ENCODE results near the gene LRRC39.

LRRC39 gene

DNA sequence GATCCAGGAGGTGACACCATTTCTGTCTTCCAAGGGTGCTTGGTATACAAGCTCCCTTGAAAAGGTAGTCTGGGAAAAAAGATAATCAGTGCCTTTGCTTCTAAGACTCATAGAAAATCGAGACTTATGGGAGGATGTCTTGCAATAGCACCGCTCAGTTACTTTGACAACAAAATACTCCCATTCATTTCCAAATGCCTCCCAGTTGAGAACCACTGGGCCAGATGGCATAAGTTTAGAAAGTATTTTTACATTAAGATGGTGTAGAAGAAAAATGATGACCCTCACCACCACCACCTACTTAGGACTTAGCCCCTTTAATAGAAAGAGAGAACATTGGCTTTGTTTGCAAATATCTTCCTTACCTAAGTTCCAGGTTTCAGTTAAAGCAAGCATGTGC is 40.5 kb downstream of the LRRC39 start:
- no peak for DNase-seq (ENCODE audit: low read depth)
- H3K4me3 ChIP-seq (ENCODE audit: control insufficient read depth, low read depth, low read length), result no peak overlapping the region
- TF ChIP-seq CTCF (conservative IDR thresholded peaks at IDR 0.05; ENCODE audit: control insufficient read depth, insufficient read depth, low read depth, low read length), result no peak

DNA sequence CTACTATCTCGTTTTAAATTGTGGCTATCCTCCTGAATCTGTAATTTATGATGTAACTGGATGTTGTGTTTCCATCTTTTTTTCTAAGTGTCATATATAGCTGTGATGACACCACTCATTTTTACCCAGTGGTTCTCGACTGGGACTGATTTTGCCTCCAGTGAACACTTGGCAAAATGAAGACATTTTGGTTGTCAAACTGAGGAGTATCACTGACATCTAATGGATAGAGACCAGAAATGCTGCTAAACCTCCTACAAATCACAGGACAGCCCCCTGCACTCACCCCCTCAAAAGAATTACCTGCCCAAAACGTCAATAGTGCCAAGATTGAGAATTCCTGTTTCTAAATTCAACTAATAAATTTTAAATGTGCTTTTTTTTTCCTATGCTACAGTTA is 43.2 kb downstream of the LRRC39 start:
- peak; percentile 7 for DNase-seq (ENCODE audit: low read depth)
- no peak for TF ChIP-seq CTCF (conservative IDR thresholded peaks at IDR 0.05; ENCODE audit: control insufficient read depth, insufficient read depth, low read depth, low read length)
- no peak overlapping the region for H3K4me3 ChIP-seq (ENCODE audit: control insufficient read depth, low read depth, low read length)

- peak within 1 kb of the TSS; percentile 85 for H3K4me3 ChIP-seq (ENCODE audit: control insufficient read depth, low read depth, low read length)
- TF ChIP-seq CTCF (conservative IDR thresholded peaks at IDR 0.05; ENCODE audit: control insufficient read depth, insufficient read depth, low read depth, low read length), result no peak
- DNase-seq (ENCODE audit: low read depth), result peak; percentile 98
Observed at GRCh38 chr1:100132566-100133477, 45.2 kb downstream of the LRRC39 start, which contains the start of the genes SASS6 and TRMT13. SASS6 (minus strand) TSS chr1:100132930; CDS start chr1:100132814, 116 bp downstream. TRMT13 (plus strand) TSS chr1:100133163; CDS start chr1:100133169, 6 bp downstream.

DNA sequence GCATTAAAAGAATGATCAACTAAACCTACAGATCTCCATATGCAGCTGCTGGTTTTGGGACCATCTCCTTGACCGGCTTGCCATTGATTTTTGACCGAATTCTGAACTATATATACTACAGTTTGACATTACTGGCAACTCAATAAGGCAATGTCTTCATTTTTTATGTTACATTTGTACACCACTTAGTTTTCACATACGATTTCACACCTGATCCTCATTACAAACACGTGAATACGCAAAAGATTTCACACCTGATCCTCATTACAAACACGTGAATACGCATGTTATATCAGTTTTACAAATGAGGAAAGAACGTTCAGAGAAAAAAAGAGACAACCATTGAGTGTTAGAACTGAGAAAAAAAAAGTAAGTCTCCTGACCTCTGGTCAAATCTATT is 46.4 kb downstream of the LRRC39 start:
- TF ChIP-seq CTCF (conservative IDR thresholded peaks at IDR 0.05; ENCODE audit: control insufficient read depth, insufficient read depth, low read depth, low read length), result no peak
- no peak for DNase-seq (ENCODE audit: low read depth)
- H3K4me3 ChIP-seq (ENCODE audit: control insufficient read depth, low read depth, low read length), result peak overlapping the region; percentile 85

DNA sequence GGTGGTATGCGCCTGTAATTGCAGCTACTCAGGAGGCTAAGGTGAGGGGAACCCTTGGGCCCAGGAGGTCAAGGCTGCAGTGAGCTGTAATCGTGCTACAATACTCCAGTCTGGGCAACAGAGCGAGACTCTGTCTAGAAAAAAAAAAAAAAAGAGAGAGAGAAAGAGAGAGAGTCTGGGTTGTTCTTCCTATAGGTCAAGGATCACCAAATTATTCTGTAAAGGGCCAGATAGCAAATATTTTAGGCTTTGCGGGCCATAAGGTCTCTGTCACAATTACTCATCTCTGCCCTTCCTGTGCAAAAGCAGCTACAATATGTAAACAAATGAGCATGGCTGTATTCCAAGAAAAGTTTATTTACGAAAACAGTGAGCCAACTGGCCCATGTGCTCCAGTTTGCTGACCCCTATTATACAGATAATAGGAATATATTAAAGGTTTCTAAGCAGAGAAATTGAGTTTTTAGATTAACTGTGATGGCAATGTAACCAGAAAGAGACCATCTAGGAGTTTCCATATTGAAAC is 47.4 kb downstream of the LRRC39 start:
- DNase-seq (ENCODE audit: low read depth), result peak; percentile 46
- no peak for TF ChIP-seq CTCF (conservative IDR thresholded peaks at IDR 0.05; ENCODE audit: control insufficient read depth, insufficient read depth, low read depth, low read length)
- no peak overlapping the region for H3K4me3 ChIP-seq (ENCODE audit: control insufficient read depth, low read depth, low read length)

GRCh38 chr1:100127226-100127625 is 50.8 kb downstream of the LRRC39 start:
- H3K4me3 ChIP-seq (ENCODE audit: control insufficient read depth, low read depth, low read length), result no peak overlapping the region
- no peak for DNase-seq (ENCODE audit: low read depth)
- no peak for TF ChIP-seq CTCF (conservative IDR thresholded peaks at IDR 0.05; ENCODE audit: control insufficient read depth, insufficient read depth, low read depth, low read length)

Measured in fibroblast of mammary gland (primary cell).